Thoracic aorta (tissue), 2 donors: Measurements from ENCODE around the gene NOTCH1. TPM values are rescaled to one million over a fixed set of nuclear protein-coding genes. Genes with fewer than 3 reads are reported as not detected.

Experiments used
- ATAC-seq: fragments of 150-250 bp; one replicate; pipeline ENCODE4 v1.8.0; 2017; ENCODE audit warnings: low read depth; ENCODE audit not compliant: insufficient number of reproducible peaks, low FRiP score
- DNase-seq: peaks from one replicate; pipeline ENCODE4 v3.0.0-alpha.2; 2020; ENCODE audit warnings: low spot score
- H3K27ac ChIP-seq, 2 donors: fragments of 200-600 bp; sonication (generic); 1 replicate in 1 of 2; 2 replicates in 1 of 2; pipeline ENCODE4 v1.5.1; 2016; ENCODE audit warnings: mild to moderate bottlenecking in 2 of 2, moderate library complexity in 2 of 2
- H3K27me3 ChIP-seq: fragments of 200-600 bp; sonication (generic); replicated peaks from 2 replicates; pipeline ENCODE4 v1.6.0; 2016; ENCODE audit warnings: mild to moderate bottlenecking; ENCODE audit not compliant: insufficient read depth
- H3K36me3 ChIP-seq: fragments of 200-600 bp; sonication (generic); one replicate; pipeline ENCODE4 v1.5.1; 2016
- H3K4me1 ChIP-seq, 2 donors: fragments of 200-600 bp; sonication (generic); 1 replicate in 1 of 2; 2 replicates in 1 of 2; pipeline versions ENCODE4 v1.5.1 to v1.6.0; 2016; ENCODE audit warnings: low read depth in 2 of 2, mild to moderate bottlenecking in 1 of 2; ENCODE audit not compliant: control insufficient read depth in 1 of 2
- H3K4me3 ChIP-seq: fragments of 200-600 bp; sonication (generic); 2 replicates; pipeline ENCODE4 v1.5.1; 2016; ENCODE audit warnings: mild to moderate bottlenecking
- H3K9me3 ChIP-seq: fragments of 200-600 bp; sonication (generic); 2 replicates; pipeline ENCODE4 v1.5.1; 2016
- CTCF ChIP-seq: fragments of 200-600 bp; sonication (generic); IDR thresholded peaks from one replicate; pipeline ENCODE4 v1.5.1; 2019; ENCODE audit warnings: antibody characterized with exemption
- total RNA-seq, 2 donors: library from RNA; depleted of rRNA; stranded (reverse); fragments of >200 nt; gene quantifications; one replicate each; pipeline versions ENCODE4 v1.1.0 to v1.2.3, GENCODE V29; 2016

NOTCH1 gene
- total RNA-seq, 2 donors from 2014 or later, result 40.9 to 48.1 TPM

GRCh38 chr9:136589766-136590763, 44.2 kb upstream of the NOTCH1 start:
- DNase-seq (no peak), ATAC-seq (no peak)
- no peak for TF ChIP-seq CTCF
- Histone ChIP-seq H3K27me3 (no peaks in the 10 kb centered on the region), H3K9me3 (no peaks in the 10 kb centered on the region), H3K4me1 (peaks cover 2 to 22% of the 10 kb centered on the region in 2 donors), H3K4me3 (no peak overlapping the region), H3K27ac (no peak overlapping the region), H3K36me3 (no peaks in the 10 kb centered on the region)

GRCh38 chr9:136588663-136589464, 43.0 kb upstream of the NOTCH1 start:
- H3K36me3 ChIP-seq, result no peaks in the 10 kb centered on the region
- H3K27ac ChIP-seq, result no peak overlapping the region
- DNase-seq (no peak), ATAC-seq (no peak)
- H3K27me3 ChIP-seq, result no peaks in the 10 kb centered on the region
- peaks cover 2 to 22% of the 10 kb centered on the region in 2 donors for H3K4me1 ChIP-seq
- H3K4me3 ChIP-seq, result no peak overlapping the region
- TF ChIP-seq CTCF, result no peak
- H3K9me3 ChIP-seq, result no peaks in the 10 kb centered on the region

DNA sequence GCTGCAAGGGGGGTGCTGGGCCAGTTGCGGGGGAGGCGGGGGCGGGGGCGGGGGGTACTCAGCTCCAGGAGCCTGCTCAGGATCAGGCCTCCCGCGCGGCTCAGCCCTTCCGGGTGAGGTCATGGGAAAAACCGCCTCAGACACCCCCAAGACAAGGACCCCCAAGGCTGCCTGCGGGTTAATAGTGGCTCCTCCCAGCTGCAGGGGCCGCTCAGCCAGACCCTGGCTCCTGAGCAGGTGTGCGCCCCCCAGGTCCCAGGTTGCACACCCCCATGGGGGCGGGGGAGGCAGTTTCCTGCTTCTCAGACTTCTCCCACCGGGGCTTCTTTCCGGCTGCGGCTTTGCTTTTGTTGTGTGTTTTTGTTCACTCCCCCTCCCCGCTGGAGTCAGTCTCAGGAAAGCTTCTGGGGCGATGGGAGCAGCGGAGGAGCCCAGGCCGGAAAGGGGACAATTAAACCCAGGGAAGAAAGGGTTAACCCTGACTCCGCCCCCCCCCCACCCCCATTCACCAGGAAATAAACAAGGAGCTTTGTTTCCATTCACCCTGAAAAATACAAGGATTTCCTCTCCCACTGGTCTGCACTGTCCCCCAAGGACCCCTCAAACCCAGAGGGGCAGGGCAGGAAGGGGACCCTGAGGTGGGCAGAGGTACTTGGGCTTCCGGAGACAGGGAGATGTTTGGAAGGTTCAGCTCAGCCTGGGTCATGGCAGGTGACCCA, 42.3 kb upstream of the NOTCH1 start:
- DNase-seq (no peak), ATAC-seq (no peak)
- no peak overlapping the region for H3K27ac ChIP-seq
- H3K9me3 ChIP-seq, result no peaks in the 10 kb centered on the region
- peaks cover 2 to 22% of the 10 kb centered on the region in 2 donors for H3K4me1 ChIP-seq
- TF ChIP-seq CTCF, result no peak
- no peaks in the 10 kb centered on the region for H3K27me3 ChIP-seq
- H3K36me3 ChIP-seq, result no peaks in the 10 kb centered on the region
- H3K4me3 ChIP-seq, result no peak overlapping the region

GRCh38 chr9:136587145-136587943, 41.5 kb upstream of the NOTCH1 start:
- no peak overlapping the region for H3K4me3 ChIP-seq
- no peak overlapping the region for H3K27ac ChIP-seq
- no peaks in the 10 kb centered on the region for H3K27me3 ChIP-seq
- TF ChIP-seq CTCF, result no peak
- DNase-seq (no peak), ATAC-seq (no peak)
- H3K4me1 ChIP-seq, result peaks cover 2 to 22% of the 10 kb centered on the region in 2 donors
- no peaks in the 10 kb centered on the region for H3K9me3 ChIP-seq
- H3K36me3 ChIP-seq, result no peaks in the 10 kb centered on the region
